GM12874 (cell line): ENCODE results near the gene ASPSCR1.
A peak's percentile ranks its signal among the peaks of the same experiment; 100 is the strongest.

Experiments
- CTCF ChIP-seq: IDR thresholded peaks from 2 replicates; pipeline ENCODE4 v1.5.1; 2011; ENCODE audit warnings: low read depth, mild to moderate bottlenecking, control low read depth, low read length, moderate library complexity; ENCODE audit not compliant: insufficient read depth

ASPSCR1 gene

GRCh38 chr17:81955058-81955681 lies 22.3 kb upstream of the ASPSCR1 start:
- TF ChIP-seq CTCF: no peak

GRCh38 chr17:81955756-81956544 lies 21.5 kb upstream of the ASPSCR1 start:
- TF ChIP-seq CTCF: no peak

- TF ChIP-seq CTCF: no peak
These were observed 20.5 kb upstream of the ASPSCR1 start for GRCh38 chr17:81956607-81957589.

GRCh38 chr17:81957691-81958432 lies 19.6 kb upstream of the ASPSCR1 start:
- TF ChIP-seq CTCF: no peak

- no peak for TF ChIP-seq CTCF
These were observed 18.6 kb upstream of the ASPSCR1 start for GRCh38 chr17:81958633-81959342.

GRCh38 chr17:81959362-81960129 lies 17.9 kb upstream of the ASPSCR1 start:
- peak; percentile 88 for TF ChIP-seq CTCF
